ENCODE results near the gene DIPK2A. TPM values are rescaled to one million over a fixed set of nuclear protein-coding genes. Genes with fewer than 3 reads are reported as not detected.

DIPK2A gene, protein sequence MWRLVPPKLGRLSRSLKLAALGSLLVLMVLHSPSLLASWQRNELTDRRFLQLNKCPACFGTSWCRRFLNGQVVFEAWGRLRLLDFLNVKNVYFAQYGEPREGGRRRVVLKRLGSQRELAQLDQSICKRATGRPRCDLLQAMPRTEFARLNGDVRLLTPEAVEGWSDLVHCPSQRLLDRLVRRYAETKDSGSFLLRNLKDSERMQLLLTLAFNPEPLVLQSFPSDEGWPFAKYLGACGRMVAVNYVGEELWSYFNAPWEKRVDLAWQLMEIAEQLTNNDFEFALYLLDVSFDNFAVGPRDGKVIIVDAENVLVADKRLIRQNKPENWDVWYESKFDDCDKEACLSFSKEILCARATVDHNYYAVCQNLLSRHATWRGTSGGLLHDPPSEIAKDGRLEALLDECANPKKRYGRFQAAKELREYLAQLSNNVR
- polyA plus RNA-seq (2012; ENCODE audit: missing spikeins) = 10.6 TPM

DNA sequence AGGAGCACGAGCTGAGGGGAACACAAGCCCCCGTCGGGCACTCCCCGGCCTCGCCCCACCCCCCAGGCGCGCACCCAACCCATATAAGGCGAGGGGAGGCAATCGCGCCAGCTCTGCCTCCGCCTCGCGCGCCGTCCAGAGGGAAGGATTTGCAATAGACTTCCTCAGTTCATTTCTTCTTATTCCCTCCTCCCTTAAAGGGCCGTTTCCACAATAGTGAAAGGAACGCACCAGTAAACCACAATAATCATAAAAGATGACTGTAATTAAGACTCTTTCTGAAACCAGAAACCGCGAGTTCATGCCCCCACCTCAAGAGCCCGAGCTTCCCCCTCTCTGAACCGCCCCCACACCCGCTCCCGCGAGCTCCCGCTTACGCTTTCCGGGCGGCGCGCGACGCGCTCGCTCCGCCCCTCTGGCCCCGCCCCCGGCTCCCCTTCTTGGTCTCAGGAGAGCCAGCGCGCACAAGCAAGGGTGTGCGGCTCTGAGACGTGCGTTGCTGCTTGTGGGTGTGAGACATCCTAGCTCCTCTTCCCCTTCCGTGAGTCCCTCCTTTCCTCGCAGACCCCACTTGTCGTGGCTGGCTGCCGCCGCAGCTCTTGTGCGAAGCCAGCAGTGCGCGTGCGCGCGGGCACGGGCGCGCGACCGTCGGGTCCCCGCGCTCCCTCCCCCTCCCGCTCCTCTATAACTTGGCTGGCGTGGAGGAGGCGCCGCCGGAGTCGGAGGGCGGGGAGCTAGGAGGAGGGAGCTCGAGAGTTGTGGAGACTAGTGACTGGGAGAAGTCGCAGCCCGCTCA is at the start of gene DIPK2A:
Gene DIPK2A (plus strand): TSS at position 465 of the 796 bp plus-strand sequence. CDS start 510 bp downstream, outside the sequence.
- TF ChIP-seq POLR2A (IDR thresholded peaks at IDR 0.05; ENCODE audit: low read depth, low read length) (peak; percentile 94), TAF1 (IDR thresholded peaks at IDR 0.05; ENCODE audit: borderline replicate concordance, low read depth, low read length) (peak; percentile 75; the same call in 1 of the 2 replicates), POLR2AphosphoS5 (IDR thresholded peaks at IDR 0.05; ENCODE audit: low read depth, low read length) (peak; percentile 93)
- DNase-seq (ENCODE audit: insufficient read length) (peak; percentile 70), FAIRE-seq (peak; percentile 96)

DNA sequence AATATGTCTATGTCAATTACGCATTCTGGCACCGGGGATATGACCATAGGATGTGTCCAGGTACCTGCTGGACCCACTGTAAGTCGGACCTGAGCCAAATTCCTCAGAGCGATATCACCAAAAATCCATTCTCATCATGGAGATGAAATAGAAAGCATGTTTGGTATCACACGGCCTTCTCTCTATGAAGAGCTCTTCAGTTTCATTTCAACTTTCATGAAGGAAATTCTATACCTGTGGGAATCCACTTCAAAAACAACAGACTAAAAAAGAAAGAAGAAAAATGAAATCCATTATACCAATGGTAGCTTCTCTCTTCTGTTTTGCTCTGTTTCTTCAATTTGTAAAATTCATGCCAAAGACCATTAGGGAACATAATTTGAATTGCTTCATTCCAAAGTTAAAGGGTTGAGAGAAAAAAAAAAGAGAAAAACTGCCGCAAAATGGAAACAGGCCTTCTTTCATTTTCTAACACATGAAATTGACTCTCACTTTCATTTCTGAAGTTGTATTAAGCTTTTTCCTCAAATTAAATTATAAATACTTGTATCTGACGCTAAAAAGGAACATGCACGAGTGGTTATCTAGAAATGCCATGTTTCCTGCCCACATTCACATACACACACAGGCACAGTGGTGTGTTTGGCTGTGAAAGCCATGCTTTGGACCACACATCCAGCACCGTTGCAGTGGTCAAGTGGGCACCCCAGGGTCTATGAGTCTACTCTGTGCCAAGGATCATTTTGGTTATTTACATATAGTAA is 46.9 kb upstream of the DIPK2A start:
- TF ChIP-seq POLR2AphosphoS5 (IDR thresholded peaks at IDR 0.05; ENCODE audit: low read depth, low read length) = no peak
- no peak for TF ChIP-seq TAF1 (IDR thresholded peaks at IDR 0.05; ENCODE audit: borderline replicate concordance, low read depth, low read length)
- TF ChIP-seq POLR2A (IDR thresholded peaks at IDR 0.05; ENCODE audit: low read depth, low read length) = no peak
- no peak for DNase-seq (ENCODE audit: insufficient read length)
- FAIRE-seq = peak; percentile 57

DNA sequence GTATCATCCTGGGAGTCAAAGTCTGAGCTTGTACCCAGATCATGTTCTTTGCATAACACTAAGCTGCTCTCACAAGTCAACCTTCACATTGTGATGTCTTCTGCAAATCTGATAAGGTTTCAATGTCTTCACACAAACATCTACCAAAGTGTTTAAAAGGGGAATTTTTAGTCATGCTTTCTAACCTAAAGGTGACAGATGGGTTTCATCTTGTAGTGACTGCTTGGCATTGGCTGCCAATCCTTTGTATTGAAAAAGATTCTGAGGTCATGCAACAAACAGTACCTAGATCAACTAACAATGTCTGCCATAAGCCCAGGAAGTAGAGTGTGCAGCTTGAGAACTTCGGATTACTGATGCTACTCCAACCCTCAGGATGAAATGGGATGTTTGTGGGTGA is 43.6 kb upstream of the DIPK2A start:
- no peak for TF ChIP-seq POLR2AphosphoS5 (IDR thresholded peaks at IDR 0.05; ENCODE audit: low read depth, low read length)
- no peak for TF ChIP-seq POLR2A (IDR thresholded peaks at IDR 0.05; ENCODE audit: low read depth, low read length)
- TF ChIP-seq TAF1 (IDR thresholded peaks at IDR 0.05; ENCODE audit: borderline replicate concordance, low read depth, low read length) = no peak
- DNase-seq (ENCODE audit: insufficient read length) = no peak

DNA sequence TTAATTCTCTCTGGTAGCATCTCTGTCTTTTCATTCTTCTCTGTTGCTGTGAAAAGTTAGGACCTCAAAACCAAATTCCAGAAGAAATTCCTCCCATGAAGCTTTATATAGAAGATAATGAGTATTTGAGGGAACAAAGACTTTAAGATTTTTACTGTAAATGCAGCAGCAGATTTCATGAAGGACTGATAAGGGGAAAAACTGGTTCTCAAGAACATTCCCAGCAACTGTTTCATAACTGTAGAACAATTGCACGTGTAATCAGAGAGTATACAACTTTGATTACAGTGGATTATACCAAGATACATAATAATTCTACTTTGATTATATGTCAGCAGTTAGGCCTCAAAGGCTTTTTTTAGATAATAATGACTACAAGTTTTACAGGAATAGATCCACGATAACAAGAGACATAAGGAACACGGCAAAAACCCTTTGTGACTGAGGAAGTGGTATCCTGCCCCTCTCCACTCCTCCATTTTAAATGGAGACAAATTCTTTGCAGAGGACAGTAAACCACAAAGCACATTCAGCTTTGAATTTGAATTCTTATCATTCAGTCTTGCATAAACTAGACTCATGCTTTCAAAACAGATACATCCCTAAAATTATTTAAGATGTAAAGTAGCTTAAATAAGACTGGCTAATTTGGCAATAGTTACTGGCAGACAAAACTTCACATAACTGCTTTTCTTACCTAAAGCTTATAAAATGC is 42.9 kb upstream of the DIPK2A start:
- DNase-seq (ENCODE audit: insufficient read length) = no peak
- no peak for FAIRE-seq
- TF ChIP-seq TAF1 (IDR thresholded peaks at IDR 0.05; ENCODE audit: borderline replicate concordance, low read depth, low read length) = no peak
- TF ChIP-seq POLR2A (IDR thresholded peaks at IDR 0.05; ENCODE audit: low read depth, low read length) = no peak
- no peak for TF ChIP-seq POLR2AphosphoS5 (IDR thresholded peaks at IDR 0.05; ENCODE audit: low read depth, low read length)

More for the DNA sequence above, 43.6 kb upstream of the DIPK2A start:
- FAIRE-seq = no peak

DNA sequence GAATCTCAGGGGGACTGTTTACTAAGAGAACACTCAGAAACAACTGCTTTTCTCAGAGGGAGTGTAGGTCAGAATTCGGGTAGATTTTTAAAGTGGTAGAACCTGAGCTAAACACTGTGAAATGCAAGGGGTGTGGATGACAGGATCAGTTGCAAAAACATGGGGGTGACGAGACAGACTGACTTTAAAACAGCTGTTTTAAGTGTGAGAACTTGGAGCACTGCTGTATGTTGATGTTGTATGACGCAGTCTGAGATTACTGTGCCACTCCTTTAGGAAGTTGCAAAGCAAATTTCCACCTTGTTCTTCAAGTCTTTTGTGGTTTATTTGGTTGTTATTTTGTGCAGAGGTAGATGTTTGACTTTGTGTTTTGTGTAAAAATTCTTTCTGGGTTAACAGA is 36.8 kb upstream of the DIPK2A start:
- TF ChIP-seq TAF1 (IDR thresholded peaks at IDR 0.05; ENCODE audit: borderline replicate concordance, low read depth, low read length) (no peak), POLR2AphosphoS5 (IDR thresholded peaks at IDR 0.05; ENCODE audit: low read depth, low read length) (no peak), POLR2A (IDR thresholded peaks at IDR 0.05; ENCODE audit: low read depth, low read length) (no peak)
- DNase-seq (ENCODE audit: insufficient read length) = no peak
- no peak for FAIRE-seq

DNA sequence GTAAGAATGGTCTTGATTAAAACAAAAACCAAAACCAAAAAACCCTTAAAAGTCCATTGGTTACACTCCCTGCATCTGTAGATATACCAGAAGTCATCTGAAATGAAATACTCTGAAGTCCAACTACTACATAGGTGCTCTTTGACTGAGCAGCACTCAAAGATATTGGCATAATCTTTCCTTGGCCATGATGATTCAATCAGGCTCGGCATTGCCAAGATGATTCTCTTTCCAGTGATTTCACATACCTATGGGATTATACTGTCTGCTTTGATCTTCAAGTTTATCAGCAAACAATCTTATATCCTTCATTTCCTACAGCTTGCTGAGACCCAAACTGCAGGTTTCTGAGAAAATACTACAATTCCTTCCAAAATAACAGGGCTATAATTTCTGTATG is 35.9 kb upstream of the DIPK2A start:
- FAIRE-seq = no peak
- DNase-seq (ENCODE audit: insufficient read length) = no peak
- TF ChIP-seq POLR2A (IDR thresholded peaks at IDR 0.05; ENCODE audit: low read depth, low read length) = no peak
- no peak for TF ChIP-seq TAF1 (IDR thresholded peaks at IDR 0.05; ENCODE audit: borderline replicate concordance, low read depth, low read length)
- TF ChIP-seq POLR2AphosphoS5 (IDR thresholded peaks at IDR 0.05; ENCODE audit: low read depth, low read length) = no peak

DNA sequence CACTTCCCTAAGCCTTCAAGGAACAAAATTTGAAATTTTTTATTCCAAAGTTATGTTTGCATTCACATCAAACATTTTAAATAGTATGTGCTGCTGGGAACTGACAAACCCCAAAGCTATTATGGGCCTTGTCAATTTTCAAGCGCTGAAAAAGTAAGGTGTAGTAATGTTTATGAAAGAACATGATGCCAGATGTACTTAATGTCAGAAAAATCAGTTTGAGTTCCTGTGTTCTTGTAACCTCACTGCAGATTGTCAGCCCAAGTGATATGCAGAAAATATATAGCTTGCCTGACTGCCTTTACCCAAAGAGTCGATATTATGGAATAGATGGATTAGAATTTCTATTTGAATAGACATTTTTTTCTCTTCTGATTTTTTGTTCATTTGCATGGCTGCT is 20.8 kb upstream of the DIPK2A start:
- TF ChIP-seq POLR2A (IDR thresholded peaks at IDR 0.05; ENCODE audit: low read depth, low read length) = no peak
- no peak for TF ChIP-seq POLR2AphosphoS5 (IDR thresholded peaks at IDR 0.05; ENCODE audit: low read depth, low read length)
- no peak for TF ChIP-seq TAF1 (IDR thresholded peaks at IDR 0.05; ENCODE audit: borderline replicate concordance, low read depth, low read length)
- DNase-seq (ENCODE audit: insufficient read length) = no peak
- no peak for FAIRE-seq

DNA sequence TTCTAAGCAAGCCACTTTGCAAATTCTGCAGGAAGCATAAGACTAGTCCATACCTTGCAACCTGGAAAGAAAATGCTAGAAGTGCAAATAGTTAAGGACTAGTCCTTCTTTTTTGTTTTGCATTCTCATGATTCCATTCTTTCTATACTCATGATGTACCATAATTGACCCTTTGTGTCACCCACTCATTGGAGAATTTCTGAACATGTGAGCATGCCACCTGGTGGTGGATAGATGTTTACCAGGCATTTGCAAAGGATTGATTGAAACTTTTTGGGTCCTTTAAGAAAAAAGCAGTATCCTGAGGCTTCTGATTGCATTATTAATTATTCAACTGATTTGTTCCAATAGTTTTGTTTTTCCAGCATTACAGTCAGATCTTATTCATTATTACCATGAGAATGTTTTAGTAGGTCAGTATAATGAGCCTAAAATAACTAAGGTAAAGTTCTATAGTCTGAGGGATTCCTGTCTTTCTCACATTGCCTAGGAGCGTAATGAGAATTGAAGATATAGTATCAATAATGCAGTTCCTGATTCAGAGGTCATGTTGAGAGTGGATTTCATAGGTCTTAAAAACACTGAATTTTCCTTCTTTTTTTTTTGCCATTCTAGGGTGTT is 20.2 kb upstream of the DIPK2A start:
- TF ChIP-seq POLR2AphosphoS5 (IDR thresholded peaks at IDR 0.05; ENCODE audit: low read depth, low read length) = no peak
- DNase-seq (ENCODE audit: insufficient read length) (no peak), FAIRE-seq (peak; percentile 46)

DNA sequence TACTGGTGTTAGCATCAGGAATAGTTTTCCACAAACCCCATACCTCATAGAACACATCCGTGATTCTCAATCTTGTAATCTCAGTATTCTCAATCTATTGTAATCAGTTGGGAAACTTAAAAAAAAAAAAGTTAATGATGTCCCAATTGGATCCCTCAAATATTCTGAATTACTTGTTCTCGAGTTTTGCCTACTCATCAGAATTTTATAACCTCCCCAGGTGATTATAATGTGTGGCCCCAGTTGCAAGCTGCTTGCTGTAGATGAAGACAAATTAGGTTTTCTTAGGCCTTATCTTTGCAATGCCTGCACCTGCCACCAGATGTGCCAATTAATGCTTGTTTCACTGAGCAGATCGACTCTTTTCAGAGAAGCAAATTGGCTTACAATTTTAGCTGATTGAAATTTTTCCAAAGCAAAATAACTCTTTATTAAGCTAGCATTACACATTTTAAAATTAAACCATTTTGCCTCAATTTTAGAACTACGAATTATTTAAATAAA is 19.0 kb upstream of the DIPK2A start:
- DNase-seq (ENCODE audit: insufficient read length) (no peak), FAIRE-seq (no peak)
- TF ChIP-seq POLR2A (IDR thresholded peaks at IDR 0.05; ENCODE audit: low read depth, low read length) = no peak
- TF ChIP-seq POLR2AphosphoS5 (IDR thresholded peaks at IDR 0.05; ENCODE audit: low read depth, low read length) = no peak
- TF ChIP-seq TAF1 (IDR thresholded peaks at IDR 0.05; ENCODE audit: borderline replicate concordance, low read depth, low read length) = no peak

DNA sequence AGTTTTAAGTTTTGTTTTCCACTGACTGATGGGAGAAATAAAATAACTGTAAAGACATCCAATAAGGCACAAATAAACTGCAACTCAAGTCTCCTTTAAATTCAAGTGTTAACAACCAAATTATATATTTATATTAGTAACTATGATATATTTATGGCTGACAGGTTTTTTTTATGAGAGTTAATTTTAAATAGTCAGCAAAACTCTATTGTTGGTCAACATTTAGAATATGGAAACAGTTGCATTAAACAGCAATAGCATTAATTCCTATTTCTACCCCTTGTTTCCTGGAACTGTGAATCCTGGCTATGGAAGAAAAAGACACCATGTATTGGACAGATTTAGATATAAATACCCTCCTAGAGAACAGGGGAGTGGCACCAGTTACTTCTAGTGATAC is 16.5 kb upstream of the DIPK2A start:
- FAIRE-seq (no peak), DNase-seq (ENCODE audit: insufficient read length) (no peak)
- TF ChIP-seq POLR2A (IDR thresholded peaks at IDR 0.05; ENCODE audit: low read depth, low read length) (no peak), TAF1 (IDR thresholded peaks at IDR 0.05; ENCODE audit: borderline replicate concordance, low read depth, low read length) (no peak), POLR2AphosphoS5 (IDR thresholded peaks at IDR 0.05; ENCODE audit: low read depth, low read length) (no peak)

Data from GM12892 (cell line).